HEK293 (cell line): ENCODE measurements around the gene UCP2.

Source experiments
- CTCF ChIA-PET: fragments of 350-600 bp; formaldehyde crosslinking; extraction: SDS; loops from one replicate; lab custom pipeline; 2021; ENCODE audit warnings: antibody characterized with exemption; lab: Yijun Ruan, JAX
- POLR2A ChIA-PET: fragments of 300-600 bp; formaldehyde crosslinking; extraction: SDS; loops from one replicate; lab custom pipeline; 2020; ENCODE audit warnings: antibody characterized with exemption, inconsistent platforms; lab: Yijun Ruan, JAX
- H3K27ac ChIP-seq: fragments of 200-500 bp; sonication (Bioruptor generic); 2 replicates; pipeline ENCODE4 v1.5.1; 2014; ENCODE audit warnings: low read depth, low read length, control low read depth, inconsistent platforms; ENCODE audit errors: extremely low read depth
- H3K36me3 ChIP-seq, 2 experiments: fragments of 200-500 bp in 1 of 2; sonication (Bioruptor generic) in 1 of 2; 1 replicate in 1 of 2; 2 replicates in 1 of 2; pipeline ENCODE4 v1.5.1; 2014 to 2017; ENCODE audit warnings: inconsistent platforms in 2 of 2, low read length in 2 of 2; ENCODE audit not compliant: control insufficient read depth in 2 of 2, insufficient read depth in 1 of 2
- H3K4me1 ChIP-seq: fragments of 200-500 bp; sonication (Bioruptor generic); 2 replicates; pipeline ENCODE4 v1.5.1; 2014; ENCODE audit warnings: mild to moderate bottlenecking, low read length, inconsistent platforms; ENCODE audit not compliant: control insufficient read depth, insufficient read depth
- H3K4me3 ChIP-seq: 2 replicates; pipeline ENCODE4 v1.5.1; 2011; ENCODE audit warnings: low read depth, mild to moderate bottlenecking, control low read depth, low read length, moderate library complexity
- H3K9me3 ChIP-seq: fragments of 200-500 bp; sonication (Bioruptor generic); 2 replicates; pipeline ENCODE4 v1.5.1; 2014; ENCODE audit warnings: low read depth, low read length, inconsistent platforms; ENCODE audit not compliant: control insufficient read depth, insufficient read depth
- BCL11B ChIP-seq: fragments of 450-650 bp; formaldehyde crosslinking; IDR thresholded peaks from 2 replicates; pipeline ENCODE4 v1.5.1; 2016; ENCODE audit warnings: low read depth, missing biosample characterization, missing genetic modification characterization
- CTCF ChIP-seq: fragments of 450-650 bp; formaldehyde crosslinking; IDR thresholded peaks from 2 replicates; pipeline ENCODE4 v1.5.1; 2016; ENCODE audit warnings: missing biosample characterization, missing genetic modification characterization
- IKZF3 ChIP-seq: fragments of 450-650 bp; IDR thresholded peaks from 2 replicates; pipeline ENCODE4 v1.5.0; 2018; ENCODE audit warnings: missing biosample characterization, mild to moderate bottlenecking, missing genetic modification characterization, moderate library complexity
- KLF1 ChIP-seq: fragments of 450-650 bp; formaldehyde crosslinking; IDR thresholded peaks from 2 replicates; pipeline ENCODE4 v1.5.1; 2016; ENCODE audit warnings: missing biosample characterization, missing genetic modification characterization
- MZF1 ChIP-seq: fragments of 450-650 bp; formaldehyde crosslinking; IDR thresholded peaks from 2 replicates; pipeline ENCODE4 v1.5.1; 2017; ENCODE audit warnings: missing biosample characterization, missing genetic modification characterization, borderline replicate concordance
- PRDM6 ChIP-seq: fragments of 450-650 bp; formaldehyde crosslinking; IDR thresholded peaks from 2 replicates; pipeline ENCODE4 v1.5.1; 2017; ENCODE audit warnings: missing biosample characterization, missing genetic modification characterization
- RBAK ChIP-seq: fragments of 450-650 bp; formaldehyde crosslinking; IDR thresholded peaks from 2 replicates; pipeline ENCODE4 v1.5.1; 2016; ENCODE audit warnings: missing biosample characterization, missing genetic modification characterization
- ZBTB11 ChIP-seq: fragments of 450-650 bp; formaldehyde crosslinking; conservative IDR thresholded peaks from 2 replicates; pipeline ENCODE4 v1.5.1; 2016; ENCODE audit warnings: low read depth, missing biosample characterization, missing genetic modification characterization
- ZBTB7A ChIP-seq: fragments of 450-650 bp; formaldehyde crosslinking; IDR thresholded peaks from 2 replicates; pipeline ENCODE4 v1.5.1; 2016; ENCODE audit warnings: low read depth, missing biosample characterization, missing genetic modification characterization
- ZEB2 ChIP-seq: fragments of 450-650 bp; formaldehyde crosslinking; IDR thresholded peaks from 2 replicates; pipeline ENCODE4 v1.5.1; 2016; ENCODE audit warnings: missing biosample characterization, missing genetic modification characterization
- ZFP3 ChIP-seq: fragments of 450-650 bp; formaldehyde crosslinking; IDR thresholded peaks from 2 replicates; pipeline ENCODE4 v1.5.1; 2016; ENCODE audit warnings: low read depth, missing biosample characterization, missing genetic modification characterization
- ZNF10 ChIP-seq: fragments of 450-650 bp; formaldehyde crosslinking; IDR thresholded peaks from 2 replicates; pipeline ENCODE4 v1.5.1; 2017; ENCODE audit warnings: missing biosample characterization, missing genetic modification characterization
- ZNF211 ChIP-seq: fragments of 450-650 bp; formaldehyde crosslinking; IDR thresholded peaks from 2 replicates; pipeline ENCODE4 v1.5.1; 2016; ENCODE audit warnings: low read depth, missing biosample characterization, missing genetic modification characterization
- ZNF221 ChIP-seq: fragments of 450-650 bp; formaldehyde crosslinking; IDR thresholded peaks from 2 replicates; pipeline ENCODE4 v1.5.1; 2017; ENCODE audit warnings: missing biosample characterization, missing genetic modification characterization, borderline replicate concordance
- ZNF239 ChIP-seq: fragments of 450-650 bp; formaldehyde crosslinking; IDR thresholded peaks from 2 replicates; pipeline ENCODE4 v1.5.1; 2016; ENCODE audit warnings: missing biosample characterization, missing genetic modification characterization
- ZNF266 ChIP-seq: fragments of 450-650 bp; formaldehyde crosslinking; IDR thresholded peaks from 2 replicates; pipeline ENCODE4 v1.5.1; 2016; ENCODE audit warnings: missing biosample characterization, missing genetic modification characterization, low read depth
- ZNF473 ChIP-seq: fragments of 450-650 bp; formaldehyde crosslinking; IDR thresholded peaks from 2 replicates; pipeline ENCODE4 v1.5.1; 2017; ENCODE audit warnings: missing biosample characterization, missing genetic modification characterization
- ZNF501 ChIP-seq: fragments of 450-650 bp; formaldehyde crosslinking; IDR thresholded peaks from 2 replicates; pipeline ENCODE4 v1.5.1; 2016; ENCODE audit warnings: missing biosample characterization, missing genetic modification characterization
- ZNF521 ChIP-seq: fragments of 450-650 bp; formaldehyde crosslinking; IDR thresholded peaks from 2 replicates; pipeline ENCODE4 v1.5.1; 2017; ENCODE audit warnings: missing biosample characterization, mild to moderate bottlenecking, missing genetic modification characterization
- ZNF529 ChIP-seq: fragments of 450-650 bp; formaldehyde crosslinking; IDR thresholded peaks from 2 replicates; pipeline ENCODE4 v1.5.1; 2017; ENCODE audit warnings: missing genetic modification characterization, missing biosample characterization; ENCODE audit not compliant: insufficient replicate concordance
- ZNF585B ChIP-seq: fragments of 450-650 bp; formaldehyde crosslinking; IDR thresholded peaks from 2 replicates; pipeline ENCODE4 v1.5.1; 2016; ENCODE audit warnings: missing biosample characterization, missing genetic modification characterization
- ZNF626 ChIP-seq: fragments of 450-650 bp; sonication (Bioruptor Pico); formaldehyde crosslinking; IDR thresholded peaks from 2 replicates; pipeline ENCODE4 v1.5.1; 2018; ENCODE audit warnings: missing biosample characterization, missing genetic modification characterization, inconsistent platforms
- ZNF664 ChIP-seq: fragments of 450-650 bp; formaldehyde crosslinking; IDR thresholded peaks from 2 replicates; pipeline ENCODE4 v1.5.1; 2016; ENCODE audit warnings: missing biosample characterization, missing genetic modification characterization
- ZNF677 ChIP-seq: fragments of 450-650 bp; IDR thresholded peaks from 2 replicates; pipeline ENCODE4 v1.5.0; 2018; ENCODE audit warnings: missing biosample characterization, mild to moderate bottlenecking, missing genetic modification characterization, moderate library complexity
- ZSCAN23 ChIP-seq: fragments of 450-650 bp; formaldehyde crosslinking; IDR thresholded peaks from 2 replicates; pipeline ENCODE4 v1.5.1; 2016; ENCODE audit warnings: missing biosample characterization, missing genetic modification characterization
- ZSCAN5A ChIP-seq: fragments of 450-650 bp; formaldehyde crosslinking; IDR thresholded peaks from 2 replicates; pipeline ENCODE4 v1.5.1; 2016; ENCODE audit warnings: missing biosample characterization, missing genetic modification characterization

UCP2 gene

GRCh38 chr11:74014880-74015279 lies 32.2 kb upstream of the UCP2 start:
- no peak overlapping the region for H3K4me3 ChIP-seq
- CTCF ChIA-PET: no interaction called here
- no peak overlapping the region for H3K27ac ChIP-seq
- H3K4me1 ChIP-seq: no peaks in the 10 kb centered on the region
- no peaks in the 10 kb centered on the region for H3K9me3 ChIP-seq
- POLR2A ChIA-PET: interaction anchor here (0.7 kb wide), 1 partner anchor 508 kb away, joined by 3 read pairs; no protein-coding TSS in a partner anchor
- H3K36me3 ChIP-seq: peaks cover 0 to 40% of the 10 kb centered on the region in 2 experiments; a peak in 1 of 3 replicates
- no peak for TF ChIP-seq ZNF501 (tag by site-specific recombination)
- TF ChIP-seq ZSCAN23: no peak
- no peak for TF ChIP-seq ZNF239 (tag by site-specific recombination)
- no peak for TF ChIP-seq IKZF3
- TF ChIP-seq ZNF266 (tag by site-specific recombination): no peak
- TF ChIP-seq ZFP3: no peak
- no peak for TF ChIP-seq ZEB2
- TF ChIP-seq ZNF626: no peak
- no peak for TF ChIP-seq ZNF10
- no peak for TF ChIP-seq ZSCAN5A (tag by site-specific recombination)
- TF ChIP-seq ZNF585B: no peak

- no peaks in the 10 kb centered on the region for H3K9me3 ChIP-seq
- ChIA-PET CTCF (interaction anchor here (0.6 to 1.6 kb wide), 2 partner anchors 36 to 48 kb away, joined by 3 read pairs; no protein-coding TSS in a partner anchor), POLR2A (no interaction called here)
- no peak overlapping the region for H3K27ac ChIP-seq
- H3K4me1 ChIP-seq: no peaks in the 10 kb centered on the region
- no peak for TF ChIP-seq ZNF664 (tag by site-specific recombination)
- TF ChIP-seq ZNF221: no peak
- no peak for TF ChIP-seq ZNF521 (tag by site-specific recombination)
- TF ChIP-seq RBAK (tag by site-specific recombination): no peak
- no peak for TF ChIP-seq ZBTB7A
- TF ChIP-seq MZF1 (tag by site-specific recombination): no peak
- no peak for TF ChIP-seq CTCF
- no peak for TF ChIP-seq ZBTB11 (tag by site-specific recombination)
- no peak for TF ChIP-seq ZNF473 (tag by site-specific recombination)
- TF ChIP-seq KLF1 (tag by site-specific recombination): no peak
- no peak for TF ChIP-seq ZNF677 (tag by site-specific recombination)
- TF ChIP-seq ZNF529 (tag by site-specific recombination): no peak
- no peak for TF ChIP-seq BCL11B (tag by site-specific recombination)
- TF ChIP-seq ZNF211 (tag by site-specific recombination): no peak
- no peak for TF ChIP-seq PRDM6 (tag by site-specific recombination)
- H3K4me3 ChIP-seq: no peak overlapping the region
- H3K36me3 ChIP-seq: peaks cover 0 to 39% of the 10 kb centered on the region in 2 experiments; a peak in 1 of 3 replicates
Measured at GRCh38 chr11:74013141-74013540, 30.5 kb upstream of the UCP2 start.
